ENCODE measurements around the gene ABCA9.

DNA sequence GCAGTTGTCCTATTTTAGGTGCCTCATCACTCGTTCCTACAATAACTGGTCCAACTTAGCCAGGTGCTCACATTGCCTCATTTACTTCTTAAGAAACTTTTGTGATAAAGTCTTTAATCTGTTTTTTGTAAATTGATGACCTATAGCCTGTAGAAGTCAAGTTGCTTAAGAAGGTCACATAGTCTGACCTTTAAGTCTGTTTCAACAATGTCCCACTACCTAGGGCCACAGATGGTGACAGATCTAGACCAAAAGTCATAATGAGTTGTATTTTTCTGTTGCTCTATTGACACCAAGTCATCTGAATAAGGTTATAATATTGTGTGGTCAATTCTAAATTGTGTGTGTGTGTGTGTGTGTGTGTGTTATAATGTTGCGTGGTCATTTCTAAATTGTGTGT lies 45.1 kb downstream of the ABCA9 start:
- TF ChIP-seq, protein P1, sequence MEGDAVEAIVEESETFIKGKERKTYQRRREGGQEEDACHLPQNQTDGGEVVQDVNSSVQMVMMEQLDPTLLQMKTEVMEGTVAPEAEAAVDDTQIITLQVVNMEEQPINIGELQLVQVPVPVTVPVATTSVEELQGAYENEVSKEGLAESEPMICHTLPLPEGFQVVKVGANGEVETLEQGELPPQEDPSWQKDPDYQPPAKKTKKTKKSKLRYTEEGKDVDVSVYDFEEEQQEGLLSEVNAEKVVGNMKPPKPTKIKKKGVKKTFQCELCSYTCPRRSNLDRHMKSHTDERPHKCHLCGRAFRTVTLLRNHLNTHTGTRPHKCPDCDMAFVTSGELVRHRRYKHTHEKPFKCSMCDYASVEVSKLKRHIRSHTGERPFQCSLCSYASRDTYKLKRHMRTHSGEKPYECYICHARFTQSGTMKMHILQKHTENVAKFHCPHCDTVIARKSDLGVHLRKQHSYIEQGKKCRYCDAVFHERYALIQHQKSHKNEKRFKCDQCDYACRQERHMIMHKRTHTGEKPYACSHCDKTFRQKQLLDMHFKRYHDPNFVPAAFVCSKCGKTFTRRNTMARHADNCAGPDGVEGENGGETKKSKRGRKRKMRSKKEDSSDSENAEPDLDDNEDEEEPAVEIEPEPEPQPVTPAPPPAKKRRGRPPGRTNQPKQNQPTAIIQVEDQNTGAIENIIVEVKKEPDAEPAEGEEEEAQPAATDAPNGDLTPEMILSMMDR (conservative IDR thresholded peaks at IDR 0.05; ENCODE audit: low read length) = no peak
- no peak for TF ChIP-seq EZH2phosphoT487 (IDR thresholded peaks at IDR 0.05; ENCODE audit: borderline replicate concordance, low read depth, low read length)
